ENCODE data around the gene GOLGA7B.

Gene GOLGA7B

GRCh38 chr10:97869091-97870042 lies 19.7 kb downstream of the GOLGA7B start:
- DNase-seq = peak; percentile 80

- DNase-seq = no peak
Observed at GRCh38 chr10:97870990-97871389, 21.3 kb downstream of the GOLGA7B start.

- no peak for DNase-seq
Observed at GRCh38 chr10:97873569-97873968, 23.9 kb downstream of the GOLGA7B start.

GRCh38 chr10:97874332-97874731 lies 24.7 kb downstream of the GOLGA7B start:
- no peak for DNase-seq

- DNase-seq = no peak
Observed at GRCh38 chr10:97875391-97875790, 25.7 kb downstream of the GOLGA7B start.

GRCh38 chr10:97876402-97876801 lies 26.8 kb downstream of the GOLGA7B start:
- DNase-seq = no peak

DNA sequence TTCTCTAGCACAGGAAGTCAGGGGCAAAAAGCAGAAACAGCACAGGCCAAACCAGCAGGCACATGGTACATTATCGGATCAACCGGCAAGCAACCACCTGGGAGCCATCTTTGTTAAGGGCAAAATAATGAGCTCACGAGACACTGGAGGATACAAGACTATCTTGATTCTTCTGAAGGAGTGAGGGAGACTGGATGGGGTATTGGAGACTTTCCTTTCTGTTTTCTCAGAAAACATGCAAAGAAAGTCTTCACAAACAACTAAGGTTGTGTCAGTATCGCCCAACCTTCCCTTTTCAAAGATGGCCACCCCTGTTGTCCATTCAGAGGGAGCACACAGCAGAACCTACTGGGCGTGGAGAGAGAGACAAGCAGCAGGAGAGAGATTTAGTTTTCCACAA lies 29.6 kb downstream of the GOLGA7B start:
- DNase-seq = no peak

GRCh38 chr10:97880109-97880508 lies 30.5 kb downstream of the GOLGA7B start:
- DNase-seq = no peak

- DNase-seq = peak; percentile 96
Observed at GRCh38 chr10:97882142-97883091, 32.8 kb downstream of the GOLGA7B start.

- no peak for DNase-seq
Observed at GRCh38 chr10:97883092-97883485, 33.4 kb downstream of the GOLGA7B start.

- no peak for DNase-seq
Observed at GRCh38 chr10:97886286-97886685, 36.6 kb downstream of the GOLGA7B start.

DNA sequence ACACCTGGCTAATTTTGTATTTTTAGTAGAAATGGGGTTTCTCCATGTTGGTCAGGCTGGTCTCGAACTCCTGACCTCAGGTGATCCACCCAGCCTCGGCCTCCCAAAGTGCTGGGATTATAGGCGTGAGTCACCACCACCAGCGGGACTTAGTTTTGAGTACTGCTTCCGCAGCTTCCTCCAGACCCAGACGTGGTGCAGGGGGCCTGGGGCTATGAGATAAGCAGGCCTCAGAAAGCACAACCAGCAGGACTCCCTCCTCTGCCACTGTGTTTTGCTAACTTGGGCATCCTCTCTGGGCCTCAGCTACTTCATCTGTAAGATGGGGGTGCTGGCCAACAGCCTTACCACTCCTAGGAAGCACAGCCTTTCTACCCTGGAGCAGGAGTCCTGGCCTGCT lies 37.8 kb downstream of the GOLGA7B start:
- no peak for DNase-seq

DNA sequence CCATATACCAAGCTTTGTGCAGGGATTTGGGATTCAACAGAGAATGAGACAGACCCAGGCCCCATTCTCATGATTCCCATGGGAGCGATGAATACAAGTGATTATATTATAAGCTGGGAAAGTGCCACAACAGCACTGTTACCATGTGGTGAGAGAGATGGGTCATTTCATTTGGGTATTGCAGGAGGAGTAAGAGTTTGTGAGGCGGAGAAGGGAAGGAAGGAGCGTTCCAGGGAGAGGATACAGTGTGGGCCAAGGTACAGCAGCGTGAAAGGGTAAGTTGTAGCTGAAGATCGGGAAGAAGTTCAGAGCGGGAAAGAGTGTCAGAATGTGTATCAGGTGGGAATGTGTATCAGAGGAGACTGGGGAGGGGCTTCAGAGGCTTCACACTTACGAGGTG lies 38.5 kb downstream of the GOLGA7B start:
- no peak for DNase-seq

GRCh38 chr10:97888641-97889262 lies 39.1 kb downstream of the GOLGA7B start:
- peak; percentile 78 for DNase-seq

- DNase-seq = peak; percentile 93
Observed at GRCh38 chr10:97889461-97890265, 40.0 kb downstream of the GOLGA7B start.

- no peak for DNase-seq
Observed at GRCh38 chr10:97891497-97892167, 42.0 kb downstream of the GOLGA7B start.

- DNase-seq = no peak
Observed at GRCh38 chr10:97892506-97892905, 42.9 kb downstream of the GOLGA7B start.

DNA sequence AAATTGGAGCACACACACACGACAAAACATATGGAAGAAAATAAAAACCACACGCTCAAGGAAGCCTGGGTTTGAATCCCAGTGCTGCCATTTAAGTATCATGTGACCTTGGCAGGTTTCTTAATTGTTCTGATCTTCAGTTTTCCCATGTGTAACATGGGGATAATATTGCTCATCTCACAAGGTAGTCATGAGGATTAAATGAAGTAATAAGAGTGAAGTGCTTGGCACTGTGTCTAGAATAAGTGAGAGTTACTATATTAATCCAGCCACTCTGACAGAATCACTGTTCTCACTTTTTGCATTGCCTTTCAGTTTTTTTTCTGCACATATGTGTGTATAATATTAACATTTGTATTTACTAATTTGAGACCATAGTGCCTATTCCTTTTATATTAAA lies 43.3 kb downstream of the GOLGA7B start:
- DNase-seq = no peak

GRCh38 chr10:97894092-97894491 lies 44.4 kb downstream of the GOLGA7B start:
- no peak for DNase-seq

- no peak for DNase-seq
Observed at GRCh38 chr10:97895084-97895483, 45.4 kb downstream of the GOLGA7B start.

GRCh38 chr10:97895915-97896314 lies 46.3 kb downstream of the GOLGA7B start:
- DNase-seq = no peak
